Right cardiac atrium (tissue), 5 donors: ENCODE data around the gene KMT2A. TPM values are rescaled to one million over a fixed set of nuclear protein-coding genes. Genes with fewer than 3 reads are reported as not detected.

ENCODE experiments used
- ATAC-seq, 2 donors: fragments of 200-7000 bp; cut with Tn5 transposase; one replicate each; pipeline versions ENCODE4 v1.8.0 to v1.9.1; 2020; ENCODE audit warnings: moderate library complexity in 2 of 2, mild to moderate bottlenecking in 1 of 2
- DNase-seq, 3 donors: peaks; one replicate each; pipeline ENCODE4 v3.0.0-alpha.2; 2020
- H3K27ac ChIP-seq: one replicate; pipeline ENCODE4 v1.5.1; 2013; ENCODE audit warnings: mild to moderate bottlenecking, low read length, control low read depth, moderate library complexity
- H3K27me3 ChIP-seq: one replicate; pipeline ENCODE4 v1.6.1; 2013; ENCODE audit not compliant: control insufficient read depth, insufficient read depth
- H3K4me1 ChIP-seq: one replicate; pipeline ENCODE4 v1.6.1; 2013; ENCODE audit warnings: low read length; ENCODE audit not compliant: control insufficient read depth, insufficient read depth
- H3K4me3 ChIP-seq: one replicate; pipeline ENCODE4 v1.5.1; 2013; ENCODE audit warnings: low read length, control low read depth
- H3K9me3 ChIP-seq: one replicate; pipeline ENCODE4 v1.6.1; 2013; ENCODE audit warnings: low read length; ENCODE audit not compliant: control insufficient read depth
- WGBS: extraction: QIAGEN DNeasy Blood & Tissue Kit; methylation state at CpG from one replicate; pipeline ENCODE4 v1.1.7; 2013; 5-methylcytosine and 5-hydroxymethylcytosine counted together
- intact Hi-C, 4 donors: fragments of 100-400 bp; cut with DNase I; formaldehyde crosslinking; loops; one replicate each; pipeline versions ENCODE4 v1.11.0 to v1.14.0; 2022 to 2023
- polyA plus RNA-seq: library from polyadenylated mRNA; stranded (reverse); fragments of 200-250 nt; gene quantifications from one replicate; pipeline ENCODE4 v1.2.3, GENCODE V29; 2013
- total RNA-seq, 4 donors: library from RNA; stranded (reverse); fragmentation: NEBNext Ultra II Directional; extraction: Animal tissue kit (Norgen Biotek cat#: 25700); gene quantifications; one replicate each; pipeline ENCODE4 v1.2.1, GENCODE V29; 2021
- donor health status: healthy with polysubstance abuse.
- donor health status: DM: no; HTN: yes; CAD: no.
- donor health status: DM: no; HTN: no; CAD: no.
- donor health status: DM: no; HTN: yes; CAD: no; lungs with severe emphysema.
- donor health status: DM: yes; HTN: yes; CAD: no.

The KMT2A gene
- total and polyA plus RNA-seq, 5 donors, result 9.1 to 32.7 (median 27.3) TPM

GRCh38 chr11:118435290-118435892, 901 bp upstream of the KMT2A start:
- WGBS, result under 1% methylated on average over 34 of the region's 34 CpGs
- intact Hi-C loops, result loop anchor here in 1 of 4 donors (5.0 kb wide), 1 partner anchor 33 kb away; the partner anchor contains the start of gene ATP5MG
- Histone ChIP-seq H3K4me1 (no peaks in the 10 kb centered on the region), H3K9me3 (no peaks in the 10 kb centered on the region), H3K27ac (peak overlapping the region; percentile 84), H3K4me3 (peak overlapping the region; percentile 84), H3K27me3 (no peaks in the 10 kb centered on the region)
- DNase-seq (peak; percentile 38 to 80 (median 79)), ATAC-seq (peak; percentile 6 to 31)

- Histone ChIP-seq H3K9me3 (no peaks in the 10 kb centered on the region), H3K4me3 (peak overlapping the region; percentile 84), H3K4me1 (peaks cover under 1% of the 10 kb centered on the region), H3K27me3 (no peaks in the 10 kb centered on the region), H3K27ac (peak overlapping the region; percentile 73)
- intact Hi-C loops, result loop anchor here in 1 of 4 donors (5.0 kb wide), 1 partner anchor 34 kb away; the partner anchor contains the start of gene ATP5MG
- DNase-seq, result peak; percentile 50 to 75 (median 73)
- WGBS, result 0% methylated on average over 55 of the region's 55 CpGs
- no peak for ATAC-seq
Measured at GRCh38 chr11:118436639-118437207, 431 bp downstream of the KMT2A start.

DNA sequence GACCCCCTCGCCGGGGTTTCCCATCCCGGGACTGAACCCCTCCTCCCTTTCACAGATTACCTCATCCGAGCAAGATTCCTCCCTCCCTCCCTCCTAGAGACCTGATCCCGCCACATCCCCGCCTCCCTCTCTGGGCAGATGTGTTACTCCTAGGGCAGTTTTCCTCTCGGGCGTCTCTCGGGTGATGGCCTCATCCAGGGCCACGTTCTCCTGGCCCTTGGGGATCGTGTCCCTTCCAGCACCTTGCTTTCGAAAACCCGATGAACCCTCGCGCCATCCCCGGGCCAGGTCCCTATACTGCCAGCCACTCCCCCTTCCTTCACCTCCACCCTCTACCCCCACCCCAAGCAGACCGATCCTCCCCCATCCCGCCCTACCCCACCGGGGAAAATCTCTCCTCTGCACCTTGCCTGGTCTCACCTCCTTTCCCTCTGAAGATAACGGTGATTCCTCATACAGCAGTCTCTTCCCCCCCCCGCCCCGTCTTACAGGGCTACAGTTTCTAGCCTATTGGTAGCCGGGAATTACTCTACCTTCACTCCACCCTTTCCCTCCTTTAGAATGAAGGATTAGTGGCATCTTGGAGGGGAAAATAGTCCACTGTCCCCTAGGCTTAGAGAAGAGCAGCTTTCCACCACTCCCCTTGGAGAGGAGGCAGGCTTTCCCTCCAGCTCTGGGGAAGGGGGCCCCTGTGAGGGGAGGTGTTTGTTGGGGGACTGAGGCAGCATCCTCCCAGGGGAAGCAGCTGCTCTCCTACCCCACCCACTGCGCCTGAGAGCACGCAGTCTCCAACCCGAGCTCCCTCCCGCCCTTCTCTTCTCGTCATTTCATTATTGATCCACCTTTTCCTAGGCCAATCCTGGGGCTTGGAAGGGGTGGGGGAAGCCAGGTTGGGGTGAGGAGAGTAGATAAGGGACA, 1.2 kb downstream of the KMT2A start:
- Histone ChIP-seq H3K4me1 (peaks cover 3% of the 10 kb centered on the region), H3K27me3 (no peaks in the 10 kb centered on the region), H3K27ac (peak overlapping the region; percentile 4), H3K4me3 (peak overlapping the region; percentile 84), H3K9me3 (no peaks in the 10 kb centered on the region)
- DNase-seq, result peak in 1 of 3 donors; percentile 68
- under 1% methylated on average over 28 of the region's 28 CpGs for WGBS
- intact Hi-C loops, result loop anchor here in 1 of 4 donors (5.0 kb wide), 1 partner anchor 35 kb away; the partner anchor contains the start of gene ATP5MG
- ATAC-seq, result no peak

DNA sequence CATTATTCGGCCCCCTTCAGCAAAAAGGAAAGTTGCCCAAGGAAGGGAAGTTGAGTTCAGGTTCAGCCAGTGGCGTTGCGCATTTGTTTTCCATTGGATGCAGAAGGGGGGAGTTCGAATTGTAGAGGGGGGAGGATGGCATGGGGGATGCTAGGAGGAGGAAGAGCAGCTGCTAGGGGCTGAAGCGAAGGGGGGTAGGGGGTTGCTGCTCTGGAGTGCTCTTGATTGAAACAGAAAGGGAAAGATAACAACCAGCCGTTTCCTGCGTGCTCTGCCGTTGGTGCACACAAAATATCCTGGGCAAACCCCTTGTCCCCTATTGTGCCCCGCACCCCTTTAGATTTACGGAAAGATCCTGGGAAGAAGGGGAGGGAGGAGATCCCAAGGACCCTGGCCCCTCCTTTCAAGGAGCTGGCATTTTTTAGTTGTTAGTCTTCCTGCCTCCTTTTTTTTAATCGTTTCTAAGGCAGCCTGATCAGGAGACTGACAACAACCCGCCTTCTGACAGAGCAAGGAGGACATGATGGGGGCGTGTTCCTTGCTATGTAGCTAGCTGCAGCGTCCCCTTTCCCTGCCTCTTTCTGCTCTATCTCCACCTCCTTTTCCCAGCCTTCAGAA, 2.1 kb downstream of the KMT2A start:
- Histone ChIP-seq H3K9me3 (no peaks in the 10 kb centered on the region), H3K27ac (peak overlapping the region; percentile 1), H3K27me3 (no peaks in the 10 kb centered on the region), H3K4me1 (peaks cover 3% of the 10 kb centered on the region), H3K4me3 (peak overlapping the region; percentile 84)
- ATAC-seq, result no peak
- intact Hi-C loops, result loop anchor here in 1 of 4 donors (5.0 kb wide), 1 partner anchor 36 kb away; the partner anchor contains the start of gene ATP5MG
- peak in 1 of 3 donors; percentile 69 for DNase-seq
- 2% methylated on average over 14 of the region's 14 CpGs for whole genome bisulfite sequencing

- H3K27ac ChIP-seq, result no peak overlapping the region
- DNase-seq (no peak), ATAC-seq (no peak)
- H3K9me3 ChIP-seq, result no peaks in the 10 kb centered on the region
- intact Hi-C loops, result loop anchor here in 1 of 4 donors (5.0 kb wide), 1 partner anchor 37 kb away; the partner anchor contains the start of gene ATP5MG
- H3K4me3 ChIP-seq, result no peak overlapping the region
- H3K4me1 ChIP-seq, result peaks cover 5% of the 10 kb centered on the region
- no peaks in the 10 kb centered on the region for H3K27me3 ChIP-seq
Measured at GRCh38 chr11:118439646-118440045, 3.4 kb downstream of the KMT2A start.

DNA sequence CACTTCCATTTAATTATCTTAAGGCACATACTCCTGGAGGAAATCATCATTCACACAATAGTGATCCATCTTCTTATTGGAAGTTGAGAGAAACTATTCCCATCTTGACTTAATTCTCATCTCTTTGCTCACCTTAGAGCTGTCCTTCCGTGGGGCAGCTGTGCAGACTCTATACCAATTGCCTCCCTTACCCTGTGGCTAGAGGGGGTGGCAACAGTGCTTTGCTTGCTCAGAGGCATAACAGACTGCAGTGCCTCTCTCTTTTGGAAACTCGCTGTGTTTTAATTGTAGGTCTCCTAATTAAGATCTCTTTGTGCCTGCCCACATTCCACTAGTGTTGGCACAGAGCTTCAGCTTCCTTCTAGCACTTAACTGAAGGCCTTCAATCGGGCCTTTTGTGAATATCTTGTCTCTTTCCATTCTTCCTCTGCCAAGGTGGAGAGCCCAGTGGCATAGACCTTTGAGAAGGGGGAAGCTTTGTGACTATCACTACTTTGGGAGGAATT, 5.5 kb downstream of the KMT2A start:
- WGBS, result 38% methylated on average over 3 of the region's 3 CpGs
- intact Hi-C loops, result no loop called here
- Histone ChIP-seq H3K27ac (no peak overlapping the region), H3K4me3 (no peak overlapping the region), H3K9me3 (no peaks in the 10 kb centered on the region), H3K27me3 (no peaks in the 10 kb centered on the region), H3K4me1 (peaks cover 5% of the 10 kb centered on the region)
- ATAC-seq (no peak), DNase-seq (no peak)

- Histone ChIP-seq H3K27me3 (no peaks in the 10 kb centered on the region), H3K4me3 (no peak overlapping the region), H3K9me3 (no peaks in the 10 kb centered on the region), H3K4me1 (peaks cover 5% of the 10 kb centered on the region), H3K27ac (no peak overlapping the region)
- DNase-seq, result no peak
- no peak for ATAC-seq
- intact Hi-C loops, result no loop called here
- WGBS, result 63% methylated on average over 3 of the region's 3 CpGs
Measured at GRCh38 chr11:118442301-118442700, 6.0 kb downstream of the KMT2A start.

DNA sequence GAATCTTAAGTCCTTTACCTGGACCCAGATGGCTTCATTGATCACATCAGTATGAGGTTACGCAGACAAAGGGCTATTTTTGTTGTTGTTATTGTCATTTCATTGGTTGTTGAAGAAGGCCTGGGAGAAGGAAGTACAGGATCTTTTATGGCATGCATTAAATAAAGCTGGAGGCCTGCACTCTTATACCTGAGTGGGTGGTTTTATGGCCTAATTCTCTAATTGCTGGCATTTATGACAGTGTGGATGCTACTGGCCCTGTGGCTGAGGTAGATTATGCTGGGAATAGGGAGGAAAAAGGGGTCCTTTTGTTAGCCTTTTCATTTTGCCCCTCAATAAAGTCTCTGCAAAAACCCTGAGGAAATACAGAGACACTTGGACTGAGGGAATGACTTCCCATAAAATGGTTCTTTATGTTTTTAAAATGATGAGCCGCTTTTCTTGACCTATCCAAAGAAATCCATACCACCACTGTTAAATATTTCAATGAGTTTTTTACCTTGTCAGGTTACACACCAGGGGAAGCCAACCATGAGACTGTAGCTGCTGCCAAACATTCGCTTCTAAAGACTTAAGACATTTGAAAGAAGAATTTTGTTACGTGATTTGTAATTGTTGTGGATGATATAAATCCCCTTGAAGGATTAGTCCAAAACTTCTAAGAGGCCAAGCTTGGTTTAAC, 6.8 kb downstream of the KMT2A start:
- ATAC-seq (no peak), DNase-seq (no peak)
- H3K9me3 ChIP-seq, result no peaks in the 10 kb centered on the region
- no peaks in the 10 kb centered on the region for H3K27me3 ChIP-seq
- no peak overlapping the region for H3K4me3 ChIP-seq
- H3K4me1 ChIP-seq, result peaks cover 5% of the 10 kb centered on the region
- intact Hi-C loops, result no loop called here
- H3K27ac ChIP-seq, result no peak overlapping the region
- WGBS, result 91% methylated on average over 4 of the region's 4 CpGs

- Histone ChIP-seq H3K9me3 (no peaks in the 10 kb centered on the region), H3K27ac (no peak overlapping the region), H3K27me3 (no peaks in the 10 kb centered on the region), H3K4me3 (no peak overlapping the region), H3K4me1 (peaks cover 5% of the 10 kb centered on the region)
- intact Hi-C loops, result no loop called here
- WGBS, result 86% methylated on average over 2 of the region's 2 CpGs
- DNase-seq (no peak), ATAC-seq (no peak)
Measured at GRCh38 chr11:118443590-118444218, 7.4 kb downstream of the KMT2A start.

GRCh38 chr11:118447423-118447822, 11.1 kb downstream of the KMT2A start:
- Histone ChIP-seq H3K27ac (no peak overlapping the region), H3K4me1 (peaks cover 2% of the 10 kb centered on the region), H3K27me3 (no peaks in the 10 kb centered on the region), H3K9me3 (no peaks in the 10 kb centered on the region), H3K4me3 (no peak overlapping the region)
- 93% methylated on average over 4 of the region's 4 CpGs for WGBS
- ATAC-seq (no peak), DNase-seq (no peak)
- intact Hi-C loops, result no loop called here
